ENCODE measurements around the gene PTGDS.

DNA sequence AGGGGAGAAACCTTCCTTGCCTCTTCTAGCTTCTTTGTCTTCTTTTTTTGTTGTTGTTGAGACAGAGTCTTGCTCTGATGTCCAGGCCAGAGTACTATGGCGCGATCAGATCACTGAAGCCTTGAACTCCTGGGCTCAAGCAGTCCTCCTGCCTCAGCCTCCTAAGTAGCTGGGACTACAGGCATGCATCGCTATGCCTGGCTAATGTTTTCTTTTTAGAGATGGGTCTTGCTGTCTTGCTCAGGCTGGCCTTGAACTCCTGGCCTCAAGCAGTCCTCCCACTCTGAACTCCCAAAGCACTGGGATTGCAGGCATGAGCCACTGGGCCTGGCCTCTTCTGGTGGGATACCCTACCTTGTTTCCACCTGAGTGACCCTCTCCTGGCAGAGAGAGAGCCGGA is 11.6 kb downstream of the PTGDS start:
- TF ChIP-seq POLR2A (IDR thresholded peaks at IDR 0.05; ENCODE audit: low read depth, low read length), result no peak
- TF ChIP-seq POLR2AphosphoS5 (IDR thresholded peaks at IDR 0.05; ENCODE audit: low read depth, low read length), result no peak
- no peak for TF ChIP-seq TAF1 (IDR thresholded peaks at IDR 0.05; ENCODE audit: borderline replicate concordance, low read depth, low read length)
